Measurements from ENCODE around the gene AFAP1L2.

AFAP1L2 gene

DNA sequence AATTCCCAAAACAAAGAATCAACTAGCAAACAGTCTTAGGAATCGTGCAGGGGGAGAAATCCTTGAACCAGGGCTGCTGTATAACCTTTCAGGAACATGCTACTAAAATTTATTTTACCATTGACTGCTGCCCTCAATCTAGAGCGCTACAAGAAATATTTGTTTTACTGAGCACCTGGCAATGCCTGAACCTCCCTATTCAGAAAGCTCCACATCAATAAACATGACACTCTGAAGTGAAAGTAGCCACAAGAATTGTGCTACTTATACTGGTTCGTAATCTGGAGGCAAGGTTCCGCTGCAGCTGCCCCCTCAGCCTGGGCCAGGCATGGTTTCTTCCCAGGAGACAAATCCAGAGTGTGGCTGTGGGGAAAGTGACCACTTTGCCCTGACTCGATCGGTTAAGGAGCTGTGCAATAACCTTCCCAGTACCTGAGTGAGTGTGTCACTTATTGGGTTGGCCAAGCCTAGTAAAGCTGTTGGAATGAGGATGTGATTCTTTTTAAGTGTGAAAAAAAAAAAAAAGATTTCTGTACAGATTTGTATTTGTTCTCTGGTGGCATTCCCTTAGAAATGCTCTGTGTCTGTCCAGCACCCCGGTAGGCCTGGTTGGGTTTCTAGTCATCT lies 157.5 kb downstream of the AFAP1L2 start:
- Histone ChIP-seq H3K27ac (ENCODE audit: low read length) (no peak overlapping the region), H4K20me1 (ENCODE audit: insufficient read depth, low read length) (no peaks in the 10 kb centered on the region)
- no peak for DNase-seq

DNA sequence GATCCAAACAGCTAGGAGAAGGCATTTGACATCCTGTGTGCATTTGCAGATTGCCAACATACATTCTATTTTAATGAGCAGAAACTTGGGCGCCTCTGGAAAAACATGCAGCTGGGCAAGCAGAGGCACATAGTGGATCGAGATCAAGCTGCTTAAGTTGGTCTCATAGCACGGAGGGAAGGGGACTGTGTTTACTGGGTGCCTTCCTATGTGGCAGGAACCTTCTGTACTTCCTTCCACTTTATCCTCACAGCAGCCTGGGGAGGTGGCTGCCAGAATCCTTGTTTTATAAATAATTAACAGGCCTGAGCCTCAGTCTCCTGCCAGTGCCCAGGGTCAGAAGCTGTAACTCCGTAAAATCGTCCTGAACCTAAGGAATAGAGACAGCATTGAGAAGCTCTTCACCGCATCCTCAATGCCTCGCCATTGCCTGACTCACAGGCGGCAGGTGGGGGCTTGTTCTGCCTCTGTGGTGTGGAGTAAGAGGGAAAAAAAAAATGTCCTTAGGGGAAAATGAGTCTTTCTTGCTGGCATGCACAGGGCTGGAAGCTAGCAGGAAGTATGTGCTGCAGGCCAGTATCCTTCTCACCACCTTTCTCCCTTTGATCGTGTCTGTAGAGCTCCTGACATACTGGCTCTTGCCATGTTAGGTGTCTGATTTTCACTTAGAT lies 159.0 kb downstream of the AFAP1L2 start:
- Histone ChIP-seq H3K9me3 (replicated peaks; ENCODE audit: insufficient read depth, low read length) (no peaks in the 10 kb centered on the region), H2AFZ (ENCODE audit: low read length) (no peak overlapping the region), H3K9me2 (replicated peaks; ENCODE audit: insufficient read depth, low read length) (no peaks in the 10 kb centered on the region), H3F3A (ENCODE audit: insufficient read depth, low read length) (no peaks in the 10 kb centered on the region), H3K27me3 (replicated peaks; ENCODE audit: insufficient read depth, low read length) (no peaks in the 10 kb centered on the region), H3K27ac (ENCODE audit: low read length) (no peak overlapping the region), H3K9ac (ENCODE audit: low read length) (no peak overlapping the region), H3K4me1 (ENCODE audit: low read length) (no peaks in the 10 kb centered on the region), H3K4me3 (ENCODE audit: low read length) (no peak overlapping the region), H3K36me3 (replicated peaks; ENCODE audit: insufficient read depth, low read length) (no peaks in the 10 kb centered on the region), H4K20me1 (ENCODE audit: insufficient read depth, low read length) (no peaks in the 10 kb centered on the region), H3K79me2 (ENCODE audit: low read length) (no peaks in the 10 kb centered on the region), H3K4me2 (ENCODE audit: low read depth, low read length) (no peak overlapping the region)
- TF ChIP-seq EZH2phosphoT487 (IDR thresholded peaks at IDR 0.05; ENCODE audit: low read length) (no peak), EZH2 (optimal IDR thresholded peaks at IDR 0.05; ENCODE audit: low read depth, low read length) (no peak)
- TF ChIP-seq, protein P1, sequence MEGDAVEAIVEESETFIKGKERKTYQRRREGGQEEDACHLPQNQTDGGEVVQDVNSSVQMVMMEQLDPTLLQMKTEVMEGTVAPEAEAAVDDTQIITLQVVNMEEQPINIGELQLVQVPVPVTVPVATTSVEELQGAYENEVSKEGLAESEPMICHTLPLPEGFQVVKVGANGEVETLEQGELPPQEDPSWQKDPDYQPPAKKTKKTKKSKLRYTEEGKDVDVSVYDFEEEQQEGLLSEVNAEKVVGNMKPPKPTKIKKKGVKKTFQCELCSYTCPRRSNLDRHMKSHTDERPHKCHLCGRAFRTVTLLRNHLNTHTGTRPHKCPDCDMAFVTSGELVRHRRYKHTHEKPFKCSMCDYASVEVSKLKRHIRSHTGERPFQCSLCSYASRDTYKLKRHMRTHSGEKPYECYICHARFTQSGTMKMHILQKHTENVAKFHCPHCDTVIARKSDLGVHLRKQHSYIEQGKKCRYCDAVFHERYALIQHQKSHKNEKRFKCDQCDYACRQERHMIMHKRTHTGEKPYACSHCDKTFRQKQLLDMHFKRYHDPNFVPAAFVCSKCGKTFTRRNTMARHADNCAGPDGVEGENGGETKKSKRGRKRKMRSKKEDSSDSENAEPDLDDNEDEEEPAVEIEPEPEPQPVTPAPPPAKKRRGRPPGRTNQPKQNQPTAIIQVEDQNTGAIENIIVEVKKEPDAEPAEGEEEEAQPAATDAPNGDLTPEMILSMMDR (IDR thresholded peaks at IDR 0.05; ENCODE audit: low read length) = no peak
- no peak for DNase-seq

More for the DNA sequence above, 157.5 kb downstream of the AFAP1L2 start:
- no peaks in the 10 kb centered on the region for H3K27me3 ChIP-seq (replicated peaks; ENCODE audit: insufficient read depth, low read length)
- no peaks in the 10 kb centered on the region for H3F3A ChIP-seq (ENCODE audit: insufficient read depth, low read length)
- H3K9ac ChIP-seq (ENCODE audit: low read length) = no peak overlapping the region
- H3K36me3 ChIP-seq (replicated peaks; ENCODE audit: insufficient read depth, low read length) = no peaks in the 10 kb centered on the region
- no peak overlapping the region for H2AFZ ChIP-seq (ENCODE audit: low read length)
- H3K79me2 ChIP-seq (ENCODE audit: low read length) = no peaks in the 10 kb centered on the region
- H3K9me3 ChIP-seq (replicated peaks; ENCODE audit: insufficient read depth, low read length) = no peaks in the 10 kb centered on the region
- no peak overlapping the region for H3K4me3 ChIP-seq (ENCODE audit: low read length)
- H3K9me2 ChIP-seq (replicated peaks; ENCODE audit: insufficient read depth, low read length) = no peaks in the 10 kb centered on the region
- TF ChIP-seq EZH2phosphoT487 (IDR thresholded peaks at IDR 0.05; ENCODE audit: low read length) (no peak), EZH2 (optimal IDR thresholded peaks at IDR 0.05; ENCODE audit: low read depth, low read length) (no peak)
- TF ChIP-seq, protein P1 (IDR thresholded peaks at IDR 0.05; ENCODE audit: low read length) = no peak
- H3K4me1 ChIP-seq (ENCODE audit: low read length) = no peaks in the 10 kb centered on the region
- no peak overlapping the region for H3K4me2 ChIP-seq (ENCODE audit: low read depth, low read length)
